ENCODE data around the gene VAV2. TPM values are rescaled to one million over a fixed set of nuclear protein-coding genes. Genes with fewer than 3 reads are reported as not detected.

The VAV2 gene
- total and polyA plus RNA-seq, 2 of the 4 experiments (the other 2 are of a cell fraction): 10.8 to 13.4 TPM

- H4K91ac ChIP-seq (ENCODE audit: insufficient read depth, low read depth, low read length): no peak overlapping the region
- no peak overlapping the region for H3K27ac ChIP-seq (ENCODE audit: insufficient read depth, low read length)
- H3K23ac ChIP-seq (ENCODE audit: low read depth, low read length): no peak overlapping the region
- no peak for DNase-seq
- intact Hi-C loops (cut with micrococcal nuclease) (no loop called here), in situ Hi-C loops (cut with MboI; ENCODE audit: low sequenced_read_pairs) (no loop called here), dilution Hi-C loops (cut with HindIII; ENCODE audit: low sequenced_read_pairs, unreplicated experiment) (no loop called here)
- no peak overlapping the region for H4K8ac ChIP-seq (ENCODE audit: low read depth in 2 of 2, low read length in 2 of 2)
- no peaks in the 10 kb centered on the region; a peak in 1 of 4 replicates for H3K79me1 ChIP-seq (ENCODE audit: low read depth in 1 of 2, low read length in 2 of 2)
- peaks cover 64% of the 10 kb centered on the region for H3K36me3 ChIP-seq (ENCODE audit: control insufficient read depth, insufficient read depth, low read length)
- H3K27me3 ChIP-seq (ENCODE audit: control insufficient read depth, insufficient read depth, low read length): no peaks in the 10 kb centered on the region
- no peak overlapping the region for H3K4me2 ChIP-seq (ENCODE audit: low read depth, low read length)
- no peaks in the 10 kb centered on the region; the same call in 1 of the 2 replicates for H3K9me1 ChIP-seq (ENCODE audit: insufficient read depth, low read length)
- no peak overlapping the region for H2BK15ac ChIP-seq (ENCODE audit: low read depth, low read length)
- ATAC-seq (ENCODE audit: low read depth): no peak
- no peak overlapping the region for H3K56ac ChIP-seq (ENCODE audit: extremely low read depth, insufficient read depth, low read length)
- CTCF ChIA-PET: no interaction called here
- peaks cover 4% of the 10 kb centered on the region; the same call in 1 of the 2 replicates for H3K4me1 ChIP-seq (ENCODE audit: control insufficient read depth, insufficient read depth, low read length)
- H3K4ac ChIP-seq (ENCODE audit: low read depth, low read length): no peak overlapping the region
- no peak overlapping the region for H2BK5ac ChIP-seq (ENCODE audit: low read depth, low read length, poor library complexity, severe bottlenecking)
- no peak overlapping the region for H3K14ac ChIP-seq (replicated peaks; ENCODE audit: low read depth, low read length)
- peaks cover 8% of the 10 kb centered on the region; the same call in 1 of the 2 replicates for H4K20me1 ChIP-seq (ENCODE audit: insufficient read depth, low read length)
- H2AK9ac ChIP-seq (replicated peaks; ENCODE audit: low read depth, low read length, poor library complexity): no peak overlapping the region
- POLR2A ChIA-PET (ENCODE audit: unreplicated experiment): no interaction called here
- peaks cover 8% of the 10 kb centered on the region; the same call in 1 of the 2 replicates for H3K9me3 ChIP-seq (ENCODE audit: control insufficient read depth, insufficient read depth, low read length)
- no peak overlapping the region for H2AFZ ChIP-seq (replicated peaks; ENCODE audit: low read length, poor library complexity)
- no peak overlapping the region for H2AK5ac ChIP-seq (ENCODE audit: low read depth, low read length)
- TF ChIP-seq NFE2L2 (IDR thresholded peaks at IDR 0.05; ENCODE audit: low read depth, low read length): no peak
- no peak for TF ChIP-seq CHD1 (IDR thresholded peaks at IDR 0.05; ENCODE audit: low read depth, low read length)
- TF ChIP-seq MAZ (IDR thresholded peaks at IDR 0.05; ENCODE audit: borderline replicate concordance, low read depth, low read length): no peak
- no peak for TF ChIP-seq POLR2A (IDR thresholded peaks at IDR 0.05; ENCODE audit: low read depth, low read length)
- no peak for TF ChIP-seq MAFK (IDR thresholded peaks at IDR 0.05; ENCODE audit: low read depth, low read length)
- TF ChIP-seq ELK1 (IDR thresholded peaks at IDR 0.05; ENCODE audit: borderline replicate concordance, low read depth, low read length): no peak
- TF ChIP-seq CTCF (conservative IDR thresholded peaks at IDR 0.05; ENCODE audit: low read depth, low read length): no peak
- no peak for TF ChIP-seq MXI1 (IDR thresholded peaks at IDR 0.05; ENCODE audit: borderline replicate concordance, low read depth, low read length)
- TF ChIP-seq FOS (IDR thresholded peaks at IDR 0.05; ENCODE audit: low read depth, low read length): no peak
- TF ChIP-seq, protein P1, sequence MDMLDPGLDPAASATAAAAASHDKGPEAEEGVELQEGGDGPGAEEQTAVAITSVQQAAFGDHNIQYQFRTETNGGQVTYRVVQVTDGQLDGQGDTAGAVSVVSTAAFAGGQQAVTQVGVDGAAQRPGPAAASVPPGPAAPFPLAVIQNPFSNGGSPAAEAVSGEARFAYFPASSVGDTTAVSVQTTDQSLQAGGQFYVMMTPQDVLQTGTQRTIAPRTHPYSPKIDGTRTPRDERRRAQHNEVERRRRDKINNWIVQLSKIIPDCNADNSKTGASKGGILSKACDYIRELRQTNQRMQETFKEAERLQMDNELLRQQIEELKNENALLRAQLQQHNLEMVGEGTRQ (IDR thresholded peaks at IDR 0.05; ENCODE audit: low read depth, low read length): no peak
- no peak for TF ChIP-seq RAD21 (IDR thresholded peaks at IDR 0.05; ENCODE audit: low read length)
- no peak for TF ChIP-seq BHLHE40 (IDR thresholded peaks at IDR 0.05; ENCODE audit: low read depth, low read length)
- no peak for TF ChIP-seq RCOR1 (IDR thresholded peaks at IDR 0.05; ENCODE audit: insufficient replicate concordance, low read length)
- TF ChIP-seq RFX5 (IDR thresholded peaks at IDR 0.05; ENCODE audit: low read depth, low read length): no peak
- TF ChIP-seq SMC3 (IDR thresholded peaks at IDR 0.05; ENCODE audit: low read depth, low read length): no peak
- no peak for TF ChIP-seq CEBPB (IDR thresholded peaks at IDR 0.05; ENCODE audit: low read depth, low read length)
- H3K4me3 ChIP-seq (ENCODE audit: insufficient read depth, low read depth, low read length): no peak overlapping the region
- no TSS peak for BruUV-seq (replicated peaks)
- H4K5ac ChIP-seq (ENCODE audit: low read depth, low read length): no peak overlapping the region
- H3K9ac ChIP-seq (ENCODE audit: low read depth, low read length): no peak overlapping the region
- no peak overlapping the region for H2BK20ac ChIP-seq (ENCODE audit: low read depth, low read length)
- no CpG with 5 or more reads among the region's 7 CpGs for WGBS, 2 experiments (ENCODE audit: extremely low coverage in 2 of 2, insufficient read length in 1 of 2)
- no peak overlapping the region for H3K18ac ChIP-seq (ENCODE audit: low read depth, low read length)
- no peak overlapping the region for H2BK120ac ChIP-seq (ENCODE audit: low read depth, low read length)
These were observed 219.5 kb downstream of the VAV2 start for GRCh38 chr9:133772581-133772980.
